ENCODE measurements around the gene JARID2.

JARID2 gene

DNA sequence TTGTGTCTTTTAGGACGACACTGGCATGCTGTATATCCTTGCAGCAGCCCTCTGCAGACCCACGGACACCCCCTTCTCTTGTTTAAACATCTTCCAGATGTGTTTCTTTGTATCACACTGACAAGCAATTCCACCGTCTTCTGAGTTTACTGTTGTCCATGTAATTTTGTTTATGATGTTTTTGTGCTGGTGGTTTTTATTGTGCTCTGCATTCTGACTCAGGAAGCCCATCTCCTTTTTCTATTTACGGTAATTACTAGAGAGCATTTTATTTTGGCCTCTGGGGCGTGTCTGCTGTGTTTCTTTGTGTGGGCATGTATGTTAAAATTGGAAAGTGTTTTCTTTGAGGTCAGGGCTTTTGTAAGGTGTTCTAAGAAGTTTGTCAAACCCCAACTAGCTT, 111.9 kb downstream of the JARID2 start:
- TF ChIP-seq, protein P1, sequence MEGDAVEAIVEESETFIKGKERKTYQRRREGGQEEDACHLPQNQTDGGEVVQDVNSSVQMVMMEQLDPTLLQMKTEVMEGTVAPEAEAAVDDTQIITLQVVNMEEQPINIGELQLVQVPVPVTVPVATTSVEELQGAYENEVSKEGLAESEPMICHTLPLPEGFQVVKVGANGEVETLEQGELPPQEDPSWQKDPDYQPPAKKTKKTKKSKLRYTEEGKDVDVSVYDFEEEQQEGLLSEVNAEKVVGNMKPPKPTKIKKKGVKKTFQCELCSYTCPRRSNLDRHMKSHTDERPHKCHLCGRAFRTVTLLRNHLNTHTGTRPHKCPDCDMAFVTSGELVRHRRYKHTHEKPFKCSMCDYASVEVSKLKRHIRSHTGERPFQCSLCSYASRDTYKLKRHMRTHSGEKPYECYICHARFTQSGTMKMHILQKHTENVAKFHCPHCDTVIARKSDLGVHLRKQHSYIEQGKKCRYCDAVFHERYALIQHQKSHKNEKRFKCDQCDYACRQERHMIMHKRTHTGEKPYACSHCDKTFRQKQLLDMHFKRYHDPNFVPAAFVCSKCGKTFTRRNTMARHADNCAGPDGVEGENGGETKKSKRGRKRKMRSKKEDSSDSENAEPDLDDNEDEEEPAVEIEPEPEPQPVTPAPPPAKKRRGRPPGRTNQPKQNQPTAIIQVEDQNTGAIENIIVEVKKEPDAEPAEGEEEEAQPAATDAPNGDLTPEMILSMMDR (conservative IDR thresholded peaks at IDR 0.05; ENCODE audit: low read depth, low read length), result no peak
- H3K4me3 ChIP-seq (ENCODE audit: low read length), result no peak overlapping the region
- no peak for DNase-seq (ENCODE audit: low read depth)

DNA sequence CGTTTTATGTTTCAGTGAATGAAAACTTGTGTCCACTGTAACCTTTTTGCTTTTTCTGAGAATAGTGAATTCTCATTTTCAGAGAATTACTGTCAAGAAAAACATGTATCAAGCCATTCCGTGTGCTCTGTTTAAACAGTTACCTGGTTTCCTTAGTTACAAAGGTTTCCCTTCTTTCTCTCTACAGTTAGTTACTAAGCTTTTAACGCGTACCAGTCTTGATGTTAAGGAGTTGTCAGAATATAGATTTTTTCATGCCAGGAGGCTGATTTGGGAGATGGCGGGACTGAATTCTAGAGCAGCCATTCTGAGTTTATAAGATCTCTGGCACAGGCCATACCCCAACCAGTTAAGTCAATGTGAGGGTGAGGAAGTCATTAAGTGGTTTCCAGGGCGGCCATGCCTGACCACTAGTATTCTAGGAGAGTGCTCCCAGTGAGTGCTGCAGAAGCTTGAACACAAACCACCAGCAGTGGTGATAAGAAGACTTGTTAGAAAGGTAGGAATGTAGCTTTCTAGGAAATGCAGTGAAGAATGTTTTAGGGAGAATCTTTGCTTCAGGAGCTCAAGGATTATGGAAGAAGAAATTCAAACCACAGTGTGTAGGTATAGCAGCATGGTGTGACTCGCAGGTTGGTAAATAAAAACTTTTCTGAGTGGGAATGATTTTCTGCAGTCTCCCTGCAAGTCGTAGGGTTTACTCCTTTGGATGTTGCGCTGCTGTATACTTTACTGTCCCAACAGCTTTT, 112.9 kb downstream of the JARID2 start:
- TF ChIP-seq, protein P1 (conservative IDR thresholded peaks at IDR 0.05; ENCODE audit: low read depth, low read length), result no peak
- no peak for DNase-seq (ENCODE audit: low read depth)
- H3K4me3 ChIP-seq (ENCODE audit: low read length), result no peak overlapping the region

DNA sequence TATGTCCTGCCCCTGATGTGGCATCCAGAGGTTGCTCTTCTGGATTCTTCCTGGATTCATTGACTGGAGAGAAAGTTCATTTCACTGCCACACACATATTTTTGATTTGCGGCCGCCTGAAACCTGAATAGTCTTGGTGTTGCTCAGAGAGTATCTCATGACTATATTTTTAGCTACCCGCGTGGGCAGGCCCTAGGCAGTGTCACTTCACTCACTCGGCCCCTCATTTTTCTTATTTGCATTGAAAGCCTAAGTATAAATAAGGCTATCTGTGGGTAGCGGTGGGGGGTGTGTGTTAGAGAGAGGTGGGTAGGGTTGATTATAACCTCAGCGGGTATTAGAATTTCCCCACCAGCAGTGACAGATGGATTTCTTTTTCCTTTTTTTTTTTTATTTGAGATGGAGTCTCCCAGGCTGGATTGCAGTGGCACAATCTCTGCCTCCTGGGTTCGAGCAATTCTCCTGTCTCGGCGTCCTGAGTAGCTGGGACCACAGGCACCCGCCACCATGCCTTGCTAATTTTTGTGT, 113.5 kb downstream of the JARID2 start:
- no peak for DNase-seq (ENCODE audit: low read depth)
- TF ChIP-seq, protein P1 (conservative IDR thresholded peaks at IDR 0.05; ENCODE audit: low read depth, low read length), result no peak
- no peak overlapping the region for H3K4me3 ChIP-seq (ENCODE audit: low read length)

DNA sequence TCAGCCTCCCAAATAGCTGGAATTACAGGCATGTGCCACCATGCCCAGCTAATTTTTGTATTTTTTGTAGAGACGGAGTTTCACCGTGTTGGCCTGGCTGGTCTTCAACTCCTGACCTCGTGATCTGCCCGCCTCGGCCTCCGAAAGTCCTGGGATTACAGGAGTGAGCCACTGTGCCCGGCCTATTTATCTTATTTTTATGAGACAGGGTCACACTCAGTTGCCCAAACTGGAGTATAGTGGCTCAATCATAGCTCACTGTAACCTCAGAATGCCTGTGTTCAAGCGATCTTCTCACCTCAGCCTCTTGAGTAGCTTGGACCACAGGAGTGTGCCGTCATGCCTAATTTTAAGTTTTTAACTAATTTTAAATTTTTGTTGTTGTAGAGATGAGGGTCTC, 114.4 kb downstream of the JARID2 start:
- TF ChIP-seq, protein P1 (conservative IDR thresholded peaks at IDR 0.05; ENCODE audit: low read depth, low read length), result no peak
- no peak overlapping the region for H3K4me3 ChIP-seq (ENCODE audit: low read length)
- DNase-seq (ENCODE audit: low read depth), result no peak

DNA sequence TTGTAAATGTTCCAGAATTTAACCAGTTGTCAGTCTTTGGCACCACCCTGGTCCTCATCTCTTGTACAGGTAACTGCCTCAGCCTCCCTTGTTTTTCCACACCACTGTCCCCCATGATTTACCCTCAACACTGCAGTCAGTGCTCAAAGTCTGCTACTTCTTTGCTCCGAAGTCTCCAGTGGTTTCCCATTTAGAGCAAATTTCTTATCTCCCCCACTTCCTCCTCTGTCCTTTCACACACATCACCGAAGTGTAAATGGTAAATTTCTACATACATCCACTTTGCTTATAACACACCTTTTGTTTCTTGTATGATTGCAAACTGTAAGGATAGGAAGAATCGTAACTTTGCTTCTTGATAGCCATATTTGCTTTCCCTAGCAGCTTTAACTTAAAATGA, 115.3 kb downstream of the JARID2 start:
- H3K4me3 ChIP-seq (ENCODE audit: low read length), result no peak overlapping the region
- TF ChIP-seq, protein P1 (conservative IDR thresholded peaks at IDR 0.05; ENCODE audit: low read depth, low read length), result no peak
- DNase-seq (ENCODE audit: low read depth), result no peak

DNA sequence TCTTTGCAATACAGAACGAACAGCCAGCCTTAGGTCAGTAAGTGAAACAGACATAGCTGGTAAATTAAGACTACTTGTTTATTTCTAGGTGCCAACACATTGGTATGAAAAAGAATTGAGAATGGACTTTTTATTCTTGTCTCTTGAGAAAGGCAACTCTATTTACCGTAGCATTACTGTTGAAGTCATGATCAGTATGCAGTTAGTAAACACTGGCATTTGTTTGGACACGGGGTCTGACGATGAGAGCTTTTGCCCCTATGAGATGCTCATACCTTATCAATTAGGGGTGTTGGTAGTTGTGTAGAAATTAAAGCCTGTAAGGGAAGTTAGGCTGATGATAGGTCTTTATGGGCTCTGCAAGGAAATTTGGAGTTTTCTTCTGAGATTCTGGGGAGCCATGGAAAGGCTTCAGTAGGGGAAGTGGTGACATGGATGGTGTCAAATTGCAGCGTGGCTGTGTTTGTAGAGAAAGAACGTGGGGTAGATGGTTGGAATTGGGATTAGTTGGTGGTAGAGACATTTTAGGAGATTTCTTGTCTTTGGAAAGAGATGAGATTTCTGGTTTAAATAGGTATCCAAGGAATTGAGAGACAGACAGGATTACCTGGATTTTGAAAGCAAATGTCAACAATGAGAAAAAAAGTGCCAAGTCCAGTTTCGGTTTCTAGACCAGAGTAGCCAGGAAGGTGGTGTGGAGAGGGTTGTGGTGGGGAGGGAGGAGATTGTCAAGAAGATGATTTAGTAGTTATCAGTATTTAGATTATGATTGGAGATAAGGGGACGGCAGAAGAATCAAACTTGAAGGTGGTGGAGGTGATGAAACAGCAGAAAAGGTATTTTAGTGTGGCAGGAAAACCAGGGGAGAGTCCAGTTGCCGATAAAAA, 116.6 kb downstream of the JARID2 start:
- no peak for DNase-seq (ENCODE audit: low read depth)
- TF ChIP-seq, protein P1 (conservative IDR thresholded peaks at IDR 0.05; ENCODE audit: low read depth, low read length), result no peak

More for the DNA sequence above, 116.6 kb downstream of the JARID2 start:
- H3K4me3 ChIP-seq (ENCODE audit: low read length), result no peak overlapping the region
